GM10847 (cell line): ENCODE data around the gene OGFR.

Experiments used
- POLR2A ChIP-seq: IDR thresholded peaks from 2 replicates; pipeline ENCODE4 v1.6.1; 2011; ENCODE audit not compliant: insufficient read length; ENCODE audit errors: extremely low read depth

OGFR gene

GRCh38 chr20:62822239-62822787 lies 17.7 kb downstream of the OGFR start:
- TF ChIP-seq POLR2A = no peak

- no peak for TF ChIP-seq POLR2A
Measured at GRCh38 chr20:62822788-62823651, 18.4 kb downstream of the OGFR start.

GRCh38 chr20:62823688-62824475 lies 19.2 kb downstream of the OGFR start:
- TF ChIP-seq POLR2A = no peak

DNA sequence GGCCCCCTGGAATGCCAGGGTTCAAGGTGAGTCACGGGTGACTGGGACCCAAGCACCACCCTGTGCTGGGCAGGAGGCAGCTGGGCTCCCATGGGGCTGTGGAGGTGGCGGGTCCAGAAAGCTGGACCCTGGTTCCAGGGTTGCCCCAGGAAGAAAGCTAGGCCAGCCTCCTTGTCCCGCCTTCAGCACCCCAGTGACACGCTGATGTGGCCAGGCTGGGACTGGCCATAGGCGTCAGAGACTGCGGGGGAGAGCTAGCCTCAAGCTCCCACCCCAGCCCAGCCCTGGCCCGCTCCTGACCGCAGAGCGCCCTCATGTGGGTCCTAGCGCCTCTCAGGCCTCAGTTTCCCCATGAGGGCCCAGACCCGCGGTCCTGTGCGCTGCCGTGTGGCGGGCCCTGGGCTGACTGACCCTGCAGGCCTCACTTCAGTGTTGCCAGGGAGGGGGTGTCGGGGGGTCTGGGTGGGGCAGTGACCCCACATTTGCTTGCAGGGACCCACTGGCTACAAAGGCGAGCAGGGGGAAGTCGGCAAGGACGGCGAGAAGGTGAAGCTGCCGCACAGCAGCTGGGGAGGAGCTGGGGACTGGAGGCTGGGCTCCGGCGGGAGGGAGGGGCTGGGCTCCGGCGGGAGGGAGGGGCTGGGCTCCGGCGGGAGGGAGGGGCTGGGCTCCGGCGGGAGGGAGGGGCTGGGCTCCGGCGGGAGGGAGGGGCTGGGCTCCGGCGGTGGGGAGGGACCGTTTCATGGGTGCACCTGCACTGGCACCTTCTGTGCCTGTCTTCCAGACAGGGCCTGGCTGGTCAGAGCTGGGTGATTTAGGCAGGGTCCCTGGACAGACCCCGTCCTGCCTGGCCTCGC lies 20.1 kb downstream of the OGFR start:
- TF ChIP-seq POLR2A = no peak

- no peak for TF ChIP-seq POLR2A
Measured at GRCh38 chr20:62825333-62825985, 20.8 kb downstream of the OGFR start.

DNA sequence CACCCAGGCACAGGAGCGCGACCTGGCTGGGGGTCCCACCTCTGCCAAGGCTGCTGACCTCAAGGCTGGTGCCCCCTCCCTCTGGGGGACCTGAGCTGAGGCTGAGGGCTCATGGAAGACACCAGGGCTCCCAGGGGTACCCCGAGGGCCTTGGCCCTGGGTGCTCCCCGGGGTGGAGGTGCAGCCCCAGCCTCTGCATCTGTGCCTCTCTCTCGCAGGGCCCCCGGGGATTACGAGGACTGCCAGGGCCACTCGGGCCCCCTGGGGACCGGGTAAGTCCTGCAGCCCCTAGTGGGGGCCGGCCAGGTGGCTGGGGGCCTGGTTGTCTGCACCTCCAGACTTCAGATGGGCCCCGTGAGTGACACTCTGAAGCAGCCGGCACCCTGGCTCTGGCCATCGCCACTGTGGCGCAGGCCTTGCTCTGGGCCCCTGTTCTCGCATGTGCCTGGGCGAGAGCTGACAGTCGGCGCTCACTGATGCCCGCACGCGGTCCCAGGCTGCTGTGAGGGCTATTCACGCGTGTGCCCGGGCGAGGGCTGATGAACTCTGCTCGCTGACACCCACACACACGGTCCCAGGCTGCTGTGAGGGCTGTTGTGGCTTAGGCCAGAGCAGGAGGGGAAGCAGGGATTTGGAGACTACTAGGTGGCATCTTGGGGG lies 21.5 kb downstream of the OGFR start:
- no peak for TF ChIP-seq POLR2A

DNA sequence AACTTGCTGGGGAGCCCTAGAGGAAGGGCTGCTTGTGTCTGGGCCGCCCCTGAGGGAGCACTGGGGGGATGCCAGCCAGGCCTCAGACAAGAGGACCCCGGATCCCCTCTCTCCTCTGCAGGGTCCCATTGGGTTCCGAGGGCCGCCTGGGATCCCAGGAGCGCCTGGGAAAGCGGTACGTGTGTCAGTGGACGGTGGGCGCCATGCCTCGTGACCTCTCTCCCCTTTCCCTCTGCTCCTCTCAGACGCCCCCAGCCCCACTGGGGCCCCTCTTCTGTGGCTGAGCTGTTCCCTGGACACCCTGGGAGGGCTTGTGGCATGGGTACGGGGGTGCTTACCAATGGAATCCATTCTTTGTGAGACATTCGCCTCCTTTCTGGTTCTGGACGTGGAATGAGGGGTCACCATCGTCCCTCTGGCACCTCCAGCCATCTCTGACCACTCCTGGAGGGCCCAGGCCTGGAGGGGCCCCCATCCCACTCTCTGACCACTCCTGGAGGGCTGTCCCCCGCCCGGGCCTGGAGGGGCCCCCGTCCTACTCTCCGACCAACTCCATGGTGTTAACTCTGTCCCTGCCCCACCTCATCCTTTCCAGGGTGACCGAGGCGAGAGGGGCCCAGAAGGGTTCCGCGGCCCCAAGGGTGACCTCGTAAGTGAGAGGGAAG lies 22.1 kb downstream of the OGFR start:
- no peak for TF ChIP-seq POLR2A

GRCh38 chr20:62827311-62828038 lies 22.8 kb downstream of the OGFR start:
- TF ChIP-seq POLR2A = no peak

DNA sequence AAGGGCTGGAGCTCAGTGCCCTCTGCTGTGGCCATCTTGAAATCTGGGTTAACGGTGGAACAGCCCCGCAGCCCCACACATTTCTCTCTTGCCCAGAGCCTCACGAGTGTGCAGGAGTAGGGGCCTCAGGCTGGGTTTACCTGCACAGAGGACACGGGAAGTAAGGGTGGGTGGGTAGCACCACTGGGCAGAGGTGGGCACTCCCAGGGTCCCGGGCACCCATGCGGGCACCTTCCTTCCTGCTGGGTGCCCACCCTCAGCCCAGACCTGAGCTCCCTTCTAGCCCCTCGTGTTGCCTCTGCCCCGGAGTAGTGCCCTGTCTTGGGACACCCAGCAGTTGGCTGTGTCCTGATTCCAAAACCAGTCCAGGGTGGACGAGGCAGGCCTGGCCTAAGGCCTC lies 23.4 kb downstream of the OGFR start:
- no peak for TF ChIP-seq POLR2A

- TF ChIP-seq POLR2A = no peak
Measured at GRCh38 chr20:62828511-62829230, 24.0 kb downstream of the OGFR start.

DNA sequence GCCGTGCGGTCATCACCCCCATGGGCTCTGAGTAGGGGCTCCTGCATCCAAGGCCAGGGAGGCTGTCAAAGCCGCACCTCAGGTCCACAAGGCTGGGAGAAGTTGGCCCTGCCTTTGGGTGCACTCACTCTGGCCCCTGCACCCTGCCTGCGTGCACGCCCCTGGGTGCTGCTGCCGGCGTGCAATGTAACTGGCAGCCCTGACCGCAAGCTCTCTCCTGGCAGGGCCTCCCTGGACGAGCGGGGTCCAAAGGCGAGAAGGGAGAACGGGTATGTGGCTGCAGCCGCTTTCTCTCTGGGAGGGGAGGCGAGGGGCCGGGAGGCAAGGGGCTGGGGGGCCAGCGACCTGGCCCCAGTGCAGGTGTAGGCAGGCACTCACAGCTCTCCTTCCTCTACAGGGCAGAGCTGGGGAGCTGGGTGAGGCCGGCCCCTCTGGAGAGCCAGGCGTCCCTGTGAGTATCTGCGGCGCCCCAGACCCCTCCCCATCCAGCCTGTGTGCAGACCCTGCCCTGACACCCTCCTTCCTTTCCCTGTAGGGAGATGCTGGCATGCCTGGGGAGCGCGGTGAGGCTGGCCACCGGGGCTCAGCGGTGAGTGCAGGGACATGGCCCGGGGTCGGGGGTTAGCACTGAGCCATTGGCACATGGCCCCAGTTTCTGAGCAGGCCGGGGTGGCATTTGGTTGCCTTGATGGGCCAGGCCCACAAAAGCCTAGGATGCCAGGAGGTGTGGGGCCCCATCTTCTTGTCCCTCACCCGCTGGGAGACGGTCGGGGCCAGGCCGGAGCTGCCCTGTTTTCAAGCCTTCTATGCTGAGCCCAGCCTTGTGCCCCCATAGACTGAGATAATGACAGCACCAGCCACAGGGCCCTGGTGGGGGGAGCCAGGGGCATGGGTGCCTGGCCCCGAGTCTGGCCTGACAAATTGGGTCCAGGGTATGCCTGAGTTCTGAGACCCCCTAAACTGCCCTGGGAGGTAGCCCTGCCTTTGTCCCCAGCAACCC lies 24.9 kb downstream of the OGFR start:
- TF ChIP-seq POLR2A = no peak

DNA sequence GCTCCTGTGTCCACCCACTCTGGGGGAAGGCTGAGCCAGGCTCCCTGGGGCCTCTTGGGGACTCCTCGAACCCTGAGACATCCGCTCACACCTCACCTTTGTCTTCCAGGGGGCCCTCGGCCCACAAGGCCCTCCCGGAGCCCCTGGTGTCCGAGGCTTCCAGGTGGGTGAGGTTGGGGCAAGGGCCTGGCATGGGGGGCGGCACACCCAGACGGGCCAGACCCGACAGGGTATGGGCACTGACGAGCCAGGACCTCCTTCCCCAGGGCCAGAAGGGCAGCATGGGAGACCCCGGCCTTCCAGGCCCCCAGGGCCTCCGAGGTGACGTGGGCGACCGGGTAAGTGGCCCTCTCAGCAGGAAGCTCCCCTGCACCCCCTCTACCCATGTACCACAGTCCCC lies 25.6 kb downstream of the OGFR start:
- no peak for TF ChIP-seq POLR2A
